GM19193 (cell line): ENCODE data around the gene ERFE.

ENCODE experiments used
- POLR2A ChIP-seq: IDR thresholded peaks from 4 replicates; pipeline ENCODE4 v1.6.1; 2011; ENCODE audit not compliant: insufficient read depth, insufficient read length; ENCODE audit errors: extremely low read depth

ERFE gene

GRCh38 chr2:238123218-238123971 is 35.4 kb upstream of the ERFE start:
- TF ChIP-seq POLR2A: no peak

- TF ChIP-seq POLR2A: no peak
Measured at GRCh38 chr2:238123991-238124470, 34.7 kb upstream of the ERFE start.

- no peak for TF ChIP-seq POLR2A
Measured at GRCh38 chr2:238124488-238125126, 34.2 kb upstream of the ERFE start.

GRCh38 chr2:238125127-238125885 is 33.5 kb upstream of the ERFE start:
- no peak for TF ChIP-seq POLR2A

GRCh38 chr2:238126338-238126737 is 32.4 kb upstream of the ERFE start:
- TF ChIP-seq POLR2A: no peak

GRCh38 chr2:238126775-238127164 is 32.0 kb upstream of the ERFE start:
- no peak for TF ChIP-seq POLR2A

- TF ChIP-seq POLR2A: no peak
Measured at GRCh38 chr2:238127165-238128060, 31.4 kb upstream of the ERFE start.

GRCh38 chr2:238128061-238128440 is 30.7 kb upstream of the ERFE start:
- TF ChIP-seq POLR2A: no peak

GRCh38 chr2:238128534-238129001 is 30.2 kb upstream of the ERFE start:
- TF ChIP-seq POLR2A: no peak

GRCh38 chr2:238129166-238130010 is 29.4 kb upstream of the ERFE start:
- no peak for TF ChIP-seq POLR2A

- no peak for TF ChIP-seq POLR2A
Measured at GRCh38 chr2:238130111-238130695, 28.6 kb upstream of the ERFE start.

- TF ChIP-seq POLR2A: no peak
Measured at GRCh38 chr2:238130696-238131628, 27.8 kb upstream of the ERFE start.
